NCI-H2029 treated with DMSO at 0.1 percent for 48 hours (cell line): ENCODE measurements around the gene CBFA2T3.

Source experiments
- DNase-seq: peaks from one replicate; lab custom pipeline; 2025; lab: John Stamatoyannopoulos, UW

The CBFA2T3 gene

GRCh38 chr16:88888461-88889387 is 88.3 kb downstream of the CBFA2T3 start:
- DNase-seq, result no peak

DNA sequence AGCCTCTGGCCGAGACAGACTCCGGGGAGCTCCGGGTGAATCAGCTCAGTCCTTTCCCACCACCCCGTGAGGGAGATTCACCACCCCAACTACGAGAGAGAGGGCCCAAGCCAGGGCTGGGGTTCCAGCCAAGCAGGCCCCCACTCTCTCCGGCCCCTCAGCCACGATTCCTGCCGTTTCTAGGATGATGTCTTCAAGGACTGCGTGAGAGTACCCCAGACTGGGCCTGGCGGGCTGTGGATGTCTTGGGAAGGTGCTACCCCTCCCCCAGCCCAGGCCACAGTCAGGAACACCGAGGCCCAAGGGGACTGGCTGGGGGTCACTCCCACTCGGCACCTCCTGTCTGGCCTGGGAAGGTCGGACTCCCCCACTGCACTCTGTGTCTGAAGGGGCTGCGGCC is 89.0 kb downstream of the CBFA2T3 start:
- DNase-seq, result no peak

DNA sequence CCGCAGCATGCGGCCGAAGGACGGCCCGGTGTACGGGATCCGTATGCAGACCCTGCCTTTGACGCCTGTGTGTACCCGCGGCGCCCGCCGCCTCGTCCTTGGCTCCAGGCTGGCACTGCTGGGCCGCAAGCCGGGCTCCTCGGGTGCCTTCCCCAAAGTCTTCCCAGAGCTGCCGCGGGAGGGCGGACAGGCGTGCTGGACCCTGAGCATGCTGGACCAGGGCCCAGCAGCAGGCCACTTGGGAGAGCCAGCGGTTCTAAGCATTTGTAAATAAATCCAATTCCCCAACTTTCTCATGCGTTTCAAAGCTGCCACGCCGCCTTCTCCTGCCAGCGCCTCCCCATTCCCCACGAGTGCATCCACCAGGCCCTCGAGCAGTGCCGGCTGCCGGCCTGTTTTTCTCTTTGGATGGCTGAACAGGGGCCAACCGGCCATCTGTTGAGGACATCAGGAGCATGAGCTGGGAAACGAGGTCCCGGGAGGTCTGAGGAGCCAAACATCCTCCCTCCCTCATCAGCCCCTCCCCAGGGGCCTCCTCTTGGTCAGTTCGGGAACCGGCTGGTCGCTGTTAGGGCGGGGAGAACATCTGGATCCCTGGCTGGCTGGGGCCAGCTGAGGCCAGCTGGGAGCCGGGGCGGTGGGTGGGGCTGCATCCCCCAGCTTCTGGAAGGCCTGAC is 90.0 kb downstream of the CBFA2T3 start:
- DNase-seq, result no peak

GRCh38 chr16:88886420-88886844 is 90.6 kb downstream of the CBFA2T3 start:
- no peak for DNase-seq

DNA sequence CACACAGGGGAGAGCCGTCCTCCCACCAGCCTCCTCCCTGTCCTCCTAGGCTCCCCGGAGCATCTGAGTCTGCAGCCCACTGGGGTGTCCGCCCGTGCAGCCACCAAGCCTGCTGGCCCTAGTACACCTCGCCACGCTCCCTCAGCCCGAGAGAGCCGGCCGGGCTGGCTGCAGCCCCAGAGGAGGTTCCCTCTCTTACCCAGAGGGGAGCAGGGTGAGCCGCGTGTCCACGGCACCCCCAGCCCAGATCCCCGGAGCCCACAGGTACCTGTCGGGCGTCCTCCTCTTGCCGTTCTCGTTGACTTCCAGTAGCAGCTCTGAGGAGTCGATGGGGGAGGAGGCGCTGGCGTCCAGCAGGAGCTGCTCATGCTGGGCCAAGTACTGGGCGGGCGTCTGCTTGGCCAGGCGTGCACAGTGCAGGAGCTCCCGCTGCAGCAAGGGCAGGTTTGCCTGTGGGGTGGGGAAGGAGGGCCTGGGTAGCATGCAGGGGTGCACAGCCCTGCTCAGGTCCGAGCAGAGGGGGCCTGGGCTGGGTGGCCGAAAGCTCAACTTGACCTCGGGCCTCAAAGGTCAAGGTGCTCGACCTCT is 91.2 kb downstream of the CBFA2T3 start:
- no peak for DNase-seq

- DNase-seq, result no peak
These were observed 92.3 kb downstream of the CBFA2T3 start for GRCh38 chr16:88884569-88885271.

- no peak for DNase-seq
These were observed 93.1 kb downstream of the CBFA2T3 start for GRCh38 chr16:88883946-88884345.

GRCh38 chr16:88883117-88883895 is 93.7 kb downstream of the CBFA2T3 start:
- no peak for DNase-seq

- DNase-seq, result no peak
These were observed 94.5 kb downstream of the CBFA2T3 start for GRCh38 chr16:88882358-88883030.

DNA sequence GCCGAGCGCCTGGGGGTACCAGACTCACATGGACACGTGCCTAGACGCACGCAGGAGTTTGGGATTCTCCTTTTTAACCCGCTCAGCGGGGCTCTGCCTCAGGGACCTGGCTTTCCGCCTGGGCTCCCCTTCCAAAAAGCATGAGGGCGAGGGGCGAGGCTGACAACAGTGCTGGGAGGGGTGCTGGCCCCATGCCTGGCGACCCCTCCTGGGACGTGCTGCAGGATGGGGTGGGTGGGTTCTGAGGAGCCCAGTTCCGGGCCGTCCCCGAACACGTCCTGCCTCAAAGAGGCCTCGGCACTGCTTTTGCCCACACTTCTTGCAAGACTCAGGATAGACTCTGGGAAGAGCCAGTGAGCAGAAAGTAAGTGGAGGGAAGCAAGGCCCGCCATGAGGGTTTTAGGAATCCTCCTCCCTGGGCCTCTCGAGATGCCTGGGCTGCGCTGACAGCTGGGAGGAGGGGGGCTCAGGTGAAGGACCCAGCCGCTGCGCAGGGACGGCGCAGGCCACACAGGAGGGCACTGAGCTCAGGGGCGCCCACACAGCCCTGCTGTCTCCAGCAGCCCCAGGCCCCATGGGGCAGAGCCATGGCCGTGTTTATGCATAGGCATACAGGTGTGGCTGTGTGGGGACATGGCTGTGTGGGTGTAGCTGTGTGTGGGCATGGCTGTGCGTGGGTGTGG is 95.2 kb downstream of the CBFA2T3 start:
- no peak for DNase-seq

GRCh38 chr16:88881007-88881615 is 95.9 kb downstream of the CBFA2T3 start:
- no peak for DNase-seq

GRCh38 chr16:88880226-88881006 is 96.6 kb downstream of the CBFA2T3 start:
- DNase-seq, result no peak

DNA sequence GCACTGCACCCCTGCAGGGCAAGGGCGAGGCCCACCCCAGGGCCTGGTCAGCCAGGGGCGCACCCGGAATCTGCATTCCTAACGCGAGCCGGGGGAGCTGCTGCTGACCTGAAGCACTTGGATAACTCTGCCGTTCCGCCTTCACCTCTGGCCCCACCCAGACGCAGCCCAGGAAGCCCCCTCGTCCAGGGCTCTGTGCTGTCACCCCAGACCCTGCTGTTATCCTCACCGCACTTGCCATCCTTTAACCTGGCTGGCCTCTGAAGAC is 97.3 kb downstream of the CBFA2T3 start:
- no peak for DNase-seq

GRCh38 chr16:88878967-88879787 is 97.8 kb downstream of the CBFA2T3 start:
- DNase-seq, result no peak

DNA sequence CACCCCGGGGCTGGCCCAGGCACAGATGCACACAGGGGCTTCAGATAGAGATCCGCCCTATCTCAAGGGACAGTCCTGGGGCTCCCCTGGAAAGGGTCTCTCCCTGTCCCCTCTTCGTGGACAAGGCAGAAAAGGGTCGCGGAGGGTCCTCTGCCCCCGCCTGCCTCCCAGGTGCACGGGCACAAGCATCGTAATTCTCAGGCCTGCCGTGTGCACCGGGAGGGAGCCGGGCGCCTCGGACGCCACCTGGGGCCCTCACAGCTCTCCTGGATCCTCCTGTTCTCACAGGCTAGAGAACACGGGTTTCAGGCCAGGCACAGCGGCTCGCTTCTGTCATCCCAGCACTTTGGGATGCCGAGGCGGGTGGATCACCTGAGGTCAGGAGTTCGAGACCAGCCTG is 98.7 kb downstream of the CBFA2T3 start:
- DNase-seq, result no peak

DNA sequence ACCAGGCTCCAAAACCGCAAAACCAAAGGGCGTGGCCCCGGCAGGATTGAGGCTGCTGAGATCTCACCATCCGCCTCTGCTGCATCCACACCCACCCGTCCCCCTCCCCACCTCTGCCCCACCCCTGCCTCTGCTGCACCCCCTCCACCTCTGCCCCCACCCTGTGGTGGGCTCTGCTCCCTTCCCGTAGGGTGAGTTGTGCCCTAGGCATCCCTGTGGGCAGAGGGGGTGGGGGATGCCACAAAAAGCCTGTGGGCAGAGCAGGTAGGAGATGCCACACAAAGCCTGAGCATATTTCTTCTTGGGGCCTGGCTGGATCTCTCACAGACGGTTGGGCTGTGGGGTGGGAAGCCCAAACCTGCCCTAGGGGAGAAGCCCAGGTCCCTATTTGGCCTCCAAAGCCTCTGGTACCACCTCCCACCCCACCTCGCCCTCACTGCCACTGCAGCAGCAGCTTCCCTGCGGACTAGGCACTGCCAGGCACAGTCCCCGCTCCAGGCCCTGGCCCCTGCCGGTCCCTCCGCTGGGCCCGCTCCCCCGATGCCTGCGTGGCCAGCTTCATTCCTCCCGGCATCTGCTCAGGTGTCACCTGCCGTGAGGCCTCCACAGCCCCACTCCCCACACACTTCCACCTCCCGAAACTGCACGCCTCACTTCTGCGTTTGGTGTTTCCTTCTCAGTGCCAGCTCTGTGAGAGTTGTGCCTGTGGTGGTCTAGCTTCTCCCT is 99.3 kb downstream of the CBFA2T3 start:
- DNase-seq, result no peak

DNA sequence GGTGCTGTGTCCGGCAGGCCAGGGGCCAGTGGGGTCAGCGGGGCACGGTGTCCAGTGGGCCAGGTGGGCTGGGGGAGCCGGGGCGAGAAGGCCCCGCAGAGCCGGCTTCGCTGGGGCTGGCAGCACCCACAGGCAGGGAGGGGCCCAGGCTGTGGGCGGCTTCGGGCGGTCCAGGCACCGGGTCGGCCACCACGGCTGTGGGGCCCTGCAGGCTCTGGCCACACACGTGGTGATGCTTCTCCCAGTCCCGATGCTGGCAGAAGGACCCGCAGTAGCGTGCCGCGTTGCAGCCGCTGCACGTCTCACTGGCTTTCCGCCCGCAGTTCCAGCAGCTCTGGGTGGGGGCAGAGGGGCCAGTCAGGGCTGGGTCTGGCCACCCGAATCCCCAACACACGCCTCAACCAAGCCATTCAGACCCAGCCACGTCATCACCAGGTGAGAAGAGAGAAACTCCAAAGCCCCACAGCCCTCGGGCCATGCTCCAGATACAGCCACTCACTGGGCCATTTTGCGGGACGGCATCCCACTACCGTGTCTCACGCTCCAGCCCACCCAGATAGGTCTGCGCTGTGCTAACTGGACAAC is 100.0 kb downstream of the CBFA2T3 start:
- no peak for DNase-seq
